ENCODE measurements around the gene USP5.

DNA sequence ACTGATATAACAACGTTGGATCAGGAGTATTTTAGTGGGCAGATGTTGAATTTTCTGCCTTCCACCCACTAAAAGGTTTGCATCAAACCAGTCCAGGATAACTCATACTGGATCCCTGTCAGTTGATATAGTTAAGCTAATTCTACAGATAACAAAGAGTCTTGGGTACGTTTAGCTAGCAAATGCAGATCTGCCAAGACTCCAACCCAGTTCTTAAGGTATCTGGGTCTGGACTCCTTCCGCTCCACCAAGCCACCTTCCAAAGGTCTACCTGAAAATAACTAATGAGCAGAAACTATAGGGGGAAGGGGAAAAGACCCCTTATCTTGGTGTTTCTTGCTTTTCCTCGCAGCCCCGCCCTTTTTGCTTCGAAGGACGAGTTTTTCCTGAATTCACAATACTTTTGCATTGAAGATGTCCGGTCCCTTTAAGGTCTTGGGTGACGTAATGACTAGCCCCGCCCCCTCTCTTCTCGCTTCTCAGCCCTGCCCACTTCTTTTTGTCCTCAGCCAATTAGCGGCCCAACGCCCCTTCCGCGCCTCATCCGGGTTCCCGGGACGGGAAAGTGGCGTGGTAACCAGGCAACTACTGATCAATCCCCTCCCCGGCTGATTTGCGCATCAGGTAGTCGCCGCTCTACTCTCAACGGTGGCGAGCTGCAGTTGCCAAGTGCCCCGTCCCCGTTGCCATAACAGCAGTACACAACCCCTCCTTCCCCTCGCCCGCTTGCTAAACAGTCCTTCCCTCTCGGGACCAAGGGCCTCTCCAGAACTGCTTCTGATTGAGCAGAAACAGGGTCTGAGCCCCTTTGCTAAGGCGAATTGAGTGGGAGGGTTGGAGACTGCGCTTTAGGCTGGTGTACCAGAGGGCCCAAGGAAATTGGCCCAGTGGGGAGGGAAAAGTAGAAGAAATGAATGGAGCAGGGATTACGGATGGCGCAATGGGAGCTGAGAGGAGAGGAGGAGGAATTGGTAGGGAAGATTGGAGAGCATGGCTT is 52.6 kb downstream of the USP5 start, which contains the start of gene LRRC23:
- TF ChIP-seq CTCF (IDR thresholded peaks at IDR 0.05) (no peak), POLR2A (IDR thresholded peaks at IDR 0.05) (no peak)

Data from lower leg skin (tissue), 3 donors.